HepG2 (cell line): ENCODE data around the gene HIVEP2. TPM values are rescaled to one million over a fixed set of nuclear protein-coding genes. Genes with fewer than 3 reads are reported as not detected.

Experiments
- ATM ChIP-seq: fragments of 450-650 bp; IDR thresholded peaks from 2 replicates; pipeline ENCODE4 v1.7.1; 2017; ENCODE audit warnings: mild to moderate bottlenecking, borderline replicate concordance
- CEBPZ ChIP-seq: IDR thresholded peaks from 2 replicates; pipeline ENCODE4 v1.6.1; 2012; ENCODE audit warnings: low read length, improper control_type of control experiment
- HDAC6 ChIP-seq: fragments of 200-600 bp; sonication (generic); IDR thresholded peaks from 2 replicates; pipeline ENCODE4 v1.7.0; 2017; ENCODE audit warnings: mild to moderate bottlenecking, antibody characterized with exemption, low read length, low read depth
- HMG20B ChIP-seq: conservative IDR thresholded peaks from 2 replicates; pipeline ENCODE4 v1.6.1; 2016; ENCODE audit warnings: missing genetic modification reagents, missing compliant biosample characterization
- KLF9 ChIP-seq: IDR thresholded peaks from 2 replicates; pipeline ENCODE4 v1.6.1; 2016; ENCODE audit warnings: low read depth
- MAFK ChIP-seq, 2 experiments: IDR thresholded peaks in 1 of 2; conservative IDR thresholded peaks in 1 of 2; 2 replicates each; pipeline ENCODE4 v1.6.1; 2011; ENCODE audit warnings: improper control_type of control experiment in 2 of 2, low read length in 2 of 2
- NFIC ChIP-seq: IDR thresholded peaks from 2 replicates; pipeline ENCODE4 v1.6.1; 2012; ENCODE audit warnings: mild to moderate bottlenecking, low read length, inconsistent platforms
- PAF1 ChIP-seq: IDR thresholded peaks from 2 replicates; pipeline ENCODE4 v1.6.1; 2016; ENCODE audit warnings: missing genetic modification reagents, missing compliant biosample characterization
- PBX2 ChIP-seq: IDR thresholded peaks from 2 replicates; pipeline ENCODE4 v1.6.1; 2016; ENCODE audit warnings: control low read depth
- ZBTB38 ChIP-seq: sonication (generic); formaldehyde crosslinking; IDR thresholded peaks from 2 replicates; pipeline ENCODE4 v1.5.1; 2020; ENCODE audit warnings: mild to moderate bottlenecking, missing genetic modification reagents
- ZNF136 ChIP-seq: sonication (generic); formaldehyde crosslinking; IDR thresholded peaks from 2 replicates; pipeline ENCODE4 v1.8.1; 2022; ENCODE audit warnings: low read depth, mild to moderate bottlenecking, moderate library complexity, missing genetic modification reagents
- ZNF512 ChIP-seq: sonication (generic); formaldehyde crosslinking; IDR thresholded peaks from 2 replicates; pipeline ENCODE4 v1.4.0; 2020; ENCODE audit warnings: mild to moderate bottlenecking, missing genetic modification reagents
- ZNF850 ChIP-seq: sonication (generic); formaldehyde crosslinking; conservative IDR thresholded peaks from 2 replicates; pipeline ENCODE4 v1.9.0; 2021; ENCODE audit warnings: mild to moderate bottlenecking, missing genetic modification reagents
- polyA plus RNA-seq, 8 experiments: library from polyadenylated mRNA; depleted of rRNA in 3 of 8; stranded (reverse) in 7 of 8; unstranded in 1 of 8; fragments of >200 nt; fragmentation: Illumina TruSeq in 4 of 8; extraction: Trizol in 4 of 8; gene quantifications; 2 replicates each; pipeline versions ENCODE4 v1.2.1 to v1.2.3, GENCODE V29; 2011 to 2016; ENCODE audit warnings: low read depth in 4 of 8, missing spikeins in 1 of 8, mixed read lengths in 1 of 8; ENCODE audit not compliant: insufficient read depth in 1 of 8
- total RNA-seq, 5 experiments: library from RNA; depleted of rRNA; stranded (reverse); fragments of >200 nt; fragmentation: Illumina TruSeq; extraction: Trizol; gene quantifications; 2 replicates each; pipeline ENCODE4 v1.2.3, GENCODE V29; 2016; ENCODE audit warnings: low read depth in 1 of 5
- TF ChIP-seq, protein P1 (sequence below): sonication (generic); formaldehyde crosslinking; conservative IDR thresholded peaks from 2 replicates; pipeline ENCODE4 v1.5.0; 2020; ENCODE audit warnings: missing genetic modification reagents
- TF ChIP-seq, protein P2 (sequence below): sonication (generic); formaldehyde crosslinking; IDR thresholded peaks from 2 replicates; pipeline ENCODE4 v1.8.0; 2022; ENCODE audit warnings: missing genetic modification reagents, low read depth, mild to moderate bottlenecking, borderline replicate concordance
- TF ChIP-seq, protein P3 (sequence below): sonication (generic); formaldehyde crosslinking; IDR thresholded peaks from 2 replicates; pipeline ENCODE4 v1.8.0; 2022; ENCODE audit warnings: mild to moderate bottlenecking, missing genetic modification reagents; ENCODE audit not compliant: insufficient replicate concordance
- TF ChIP-seq, protein P4 (sequence below): IDR thresholded peaks from 2 replicates; pipeline ENCODE4 v1.6.1; 2016; ENCODE audit warnings: missing genetic modification reagents, missing compliant biosample characterization

HIVEP2 gene
- total and polyA plus RNA-seq, 2 of the 13 experiments (the other 11 are each of a cell fraction or from before 2014, with no cell fraction given) = 3.4 to 12.9 TPM

GRCh38 chr6:142946924-142947713 lies 2.1 kb upstream of the HIVEP2 start (continued):
- TF ChIP-seq, protein P1, sequence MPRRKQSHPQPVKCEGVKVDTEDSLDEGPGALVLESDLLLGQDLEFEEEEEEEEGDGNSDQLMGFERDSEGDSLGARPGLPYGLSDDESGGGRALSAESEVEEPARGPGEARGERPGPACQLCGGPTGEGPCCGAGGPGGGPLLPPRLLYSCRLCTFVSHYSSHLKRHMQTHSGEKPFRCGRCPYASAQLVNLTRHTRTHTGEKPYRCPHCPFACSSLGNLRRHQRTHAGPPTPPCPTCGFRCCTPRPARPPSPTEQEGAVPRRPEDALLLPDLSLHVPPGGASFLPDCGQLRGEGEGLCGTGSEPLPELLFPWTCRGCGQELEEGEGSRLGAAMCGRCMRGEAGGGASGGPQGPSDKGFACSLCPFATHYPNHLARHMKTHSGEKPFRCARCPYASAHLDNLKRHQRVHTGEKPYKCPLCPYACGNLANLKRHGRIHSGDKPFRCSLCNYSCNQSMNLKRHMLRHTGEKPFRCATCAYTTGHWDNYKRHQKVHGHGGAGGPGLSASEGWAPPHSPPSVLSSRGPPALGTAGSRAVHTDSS = no peak
- TF ChIP-seq ZNF850 (CRISPR knock-in tag) = peak; percentile 24; the same call in 1 of the 2 replicates
- TF ChIP-seq KLF9 (CRISPR knock-in tag) = no peak
- TF ChIP-seq PAF1 (CRISPR knock-in tag) = no peak
- no peak for TF ChIP-seq MAFK (conservative IDR thresholded peaks at IDR 0.05 in 1 of 2, IDR thresholded peaks at IDR 0.05 in 1 of 2; ENCODE audit: low read length in 2 of 2)
- TF ChIP-seq, protein P2, sequence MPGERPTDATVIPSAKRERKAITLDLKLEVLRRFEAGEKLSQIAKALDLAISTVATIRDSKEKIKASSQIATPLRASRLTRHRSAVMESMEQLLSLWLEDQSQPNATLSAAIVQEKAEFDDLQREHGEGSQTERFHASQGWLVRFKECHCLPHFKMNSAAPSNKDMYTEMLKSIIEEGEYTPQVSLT = no peak
- TF ChIP-seq NFIC = no peak
- no peak for TF ChIP-seq ZNF512 (CRISPR knock-in tag)
- no peak for TF ChIP-seq HDAC6
- no peak for TF ChIP-seq HMG20B (CRISPR knock-in tag)
- TF ChIP-seq, protein P3, sequence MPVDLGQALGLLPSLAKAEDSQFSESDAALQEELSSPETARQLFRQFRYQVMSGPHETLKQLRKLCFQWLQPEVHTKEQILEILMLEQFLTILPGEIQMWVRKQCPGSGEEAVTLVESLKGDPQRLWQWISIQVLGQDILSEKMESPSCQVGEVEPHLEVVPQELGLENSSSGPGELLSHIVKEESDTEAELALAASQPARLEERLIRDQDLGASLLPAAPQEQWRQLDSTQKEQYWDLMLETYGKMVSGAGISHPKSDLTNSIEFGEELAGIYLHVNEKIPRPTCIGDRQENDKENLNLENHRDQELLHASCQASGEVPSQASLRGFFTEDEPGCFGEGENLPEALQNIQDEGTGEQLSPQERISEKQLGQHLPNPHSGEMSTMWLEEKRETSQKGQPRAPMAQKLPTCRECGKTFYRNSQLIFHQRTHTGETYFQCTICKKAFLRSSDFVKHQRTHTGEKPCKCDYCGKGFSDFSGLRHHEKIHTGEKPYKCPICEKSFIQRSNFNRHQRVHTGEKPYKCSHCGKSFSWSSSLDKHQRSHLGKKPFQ (CRISPR knock-in tag) = no peak
- TF ChIP-seq ZNF136 (CRISPR knock-in tag) = peak; percentile 88; the same call in 1 of the 2 replicates
- TF ChIP-seq ZBTB38 (CRISPR knock-in tag) = no peak; the same call in 1 of the 2 replicates
- TF ChIP-seq, protein P4, sequence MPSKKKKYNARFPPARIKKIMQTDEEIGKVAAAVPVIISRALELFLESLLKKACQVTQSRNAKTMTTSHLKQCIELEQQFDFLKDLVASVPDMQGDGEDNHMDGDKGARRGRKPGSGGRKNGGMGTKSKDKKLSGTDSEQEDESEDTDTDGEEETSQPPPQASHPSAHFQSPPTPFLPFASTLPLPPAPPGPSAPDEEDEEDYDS (CRISPR knock-in tag) = no peak
- no peak for TF ChIP-seq ATM
- TF ChIP-seq PBX2 (CRISPR knock-in tag) = no peak
- TF ChIP-seq CEBPZ = no peak
